HG03196 (cell line): ENCODE measurements around the gene PRICKLE2.

Experiments
- ATAC-seq: cut with Tn5 transposase; IDR thresholded peaks from one replicate; pipeline ENCODE4 v1.9.1; 2021; ENCODE audit not compliant: unreplicated experiment

PRICKLE2 gene

DNA sequence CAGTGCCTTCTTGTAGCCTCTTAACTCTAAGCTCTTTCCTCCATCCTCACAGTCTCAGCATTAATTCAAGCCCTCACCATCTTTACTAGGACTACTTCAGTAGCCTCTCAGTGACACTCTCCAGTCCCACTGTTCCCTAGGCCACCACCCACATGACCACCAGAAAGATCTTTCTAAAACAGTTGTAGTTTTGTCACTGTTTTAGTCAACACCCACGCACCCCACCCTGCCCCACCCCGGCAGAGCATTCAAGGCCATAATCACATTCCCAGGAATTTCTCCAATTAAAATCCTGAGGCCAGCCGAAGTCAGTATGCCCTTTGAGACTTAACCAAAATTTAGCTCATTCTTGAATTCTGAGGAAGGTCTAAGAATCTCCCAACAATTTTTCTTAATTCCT is 170.8 kb downstream of the PRICKLE2 start:
- ATAC-seq = no peak

DNA sequence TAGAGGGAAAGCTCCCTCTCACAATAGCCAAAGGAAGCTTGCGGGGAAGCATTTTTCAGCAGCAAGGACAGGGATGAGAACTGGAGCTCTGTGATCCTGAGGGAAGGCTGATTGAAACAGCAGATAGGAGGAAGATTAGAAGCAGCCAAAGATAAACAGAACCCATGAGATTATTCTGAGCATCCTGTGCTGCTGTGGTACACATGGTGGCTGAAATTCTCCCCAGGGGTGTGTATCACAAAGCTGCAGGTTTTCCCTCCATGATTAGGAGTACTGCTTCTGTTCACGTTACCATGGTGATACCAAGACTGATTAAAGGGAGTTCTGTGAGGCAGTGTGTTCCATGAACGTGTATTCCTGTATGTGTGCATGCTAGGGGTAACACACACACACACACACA is 171.7 kb downstream of the PRICKLE2 start:
- ATAC-seq = no peak

DNA sequence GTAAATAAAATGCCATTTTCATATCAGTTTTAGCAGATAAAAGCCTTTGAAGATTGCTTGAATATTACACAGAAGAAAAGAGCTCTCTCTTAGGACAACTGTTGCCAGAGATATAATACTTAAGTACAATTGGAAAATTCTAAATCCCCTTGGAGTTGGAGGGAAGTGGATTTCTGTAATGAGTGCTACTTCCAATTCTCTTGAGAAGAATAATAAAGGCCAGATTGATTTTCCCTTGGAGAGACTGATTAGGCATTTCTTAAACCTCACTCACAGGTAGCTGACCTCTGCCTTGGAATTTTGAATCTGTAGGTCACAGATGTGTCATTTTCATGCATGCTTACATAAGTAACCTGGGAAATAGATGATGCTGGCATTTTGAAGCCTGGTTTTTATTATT is 172.1 kb downstream of the PRICKLE2 start:
- ATAC-seq = no peak

DNA sequence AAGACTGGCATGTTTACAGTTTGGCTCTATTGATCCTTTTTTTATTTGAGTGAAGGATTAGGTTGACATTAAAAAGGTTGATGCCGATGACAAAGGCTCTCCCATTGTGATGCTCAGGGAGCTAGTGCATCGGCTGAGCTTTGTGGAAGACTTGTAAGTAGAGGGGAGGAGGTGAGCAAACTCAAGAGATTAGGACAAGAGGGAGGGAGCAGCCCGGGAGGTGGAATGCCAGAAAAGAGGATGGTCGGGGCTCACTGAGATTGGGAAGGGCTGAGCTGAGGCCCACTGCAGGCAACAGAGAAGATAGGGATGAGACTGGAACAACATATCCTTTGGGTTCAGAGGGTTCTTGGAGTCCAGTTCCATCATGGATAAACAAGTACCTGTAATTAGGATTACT is 175.4 kb downstream of the PRICKLE2 start:
- ATAC-seq = no peak

DNA sequence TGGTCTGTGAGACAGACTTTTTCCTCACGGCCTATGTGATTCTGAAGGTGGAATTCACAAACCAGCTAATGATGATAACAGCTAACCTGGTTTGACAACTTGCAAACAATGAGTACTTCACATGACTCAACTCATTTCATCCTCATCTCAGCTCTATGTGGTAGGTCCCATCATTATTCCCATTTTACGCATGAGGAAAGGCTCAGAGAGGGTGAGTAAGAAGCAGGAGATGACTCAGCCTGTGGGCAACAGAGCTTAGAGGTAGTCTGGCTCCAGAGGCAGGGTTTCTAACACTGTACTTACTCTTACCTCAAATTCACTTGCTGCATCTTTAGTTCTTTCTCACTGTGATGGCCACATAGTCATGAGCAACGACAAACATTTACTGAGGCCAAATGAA is 176.1 kb downstream of the PRICKLE2 start:
- ATAC-seq = no peak

DNA sequence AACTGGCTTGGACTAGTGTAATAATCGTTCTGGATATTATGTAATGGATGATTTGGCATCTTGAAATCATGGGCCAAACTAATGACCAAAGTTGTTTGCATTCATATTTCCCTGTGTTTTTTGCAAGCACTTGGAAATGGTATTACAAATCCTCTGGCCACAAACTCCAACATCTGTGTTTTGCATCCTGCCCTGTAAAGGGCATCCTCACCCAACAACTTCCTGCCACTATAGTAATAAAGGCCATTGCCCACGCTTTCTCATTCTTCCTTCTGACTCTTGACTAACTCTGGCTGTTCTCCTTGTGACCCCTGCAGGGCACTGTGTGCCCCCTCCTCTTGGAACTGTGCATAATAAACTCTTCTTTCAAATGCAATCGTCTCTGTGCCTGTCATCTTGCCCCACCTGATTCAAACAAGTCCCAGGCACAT is 176.6 kb downstream of the PRICKLE2 start:
- ATAC-seq = no peak

DNA sequence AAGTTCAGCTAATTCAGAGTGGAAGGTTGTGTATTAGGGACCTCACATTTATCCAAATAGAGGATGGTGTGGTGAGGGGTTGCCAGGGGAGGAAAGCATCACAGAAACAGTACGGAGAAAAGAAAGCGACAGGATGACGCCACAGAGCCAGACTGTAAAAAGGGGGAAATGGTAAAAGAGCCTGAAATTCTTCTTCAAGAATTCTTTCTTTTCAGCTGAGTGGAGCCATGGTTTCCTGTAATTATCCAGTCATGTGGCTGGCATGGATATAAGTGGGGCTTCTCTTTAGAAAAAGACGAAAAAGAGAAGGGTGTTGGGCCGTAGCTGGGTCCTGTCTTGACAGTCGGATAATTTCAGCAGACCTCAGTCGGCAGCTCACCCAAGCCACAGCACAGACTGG is 177.5 kb downstream of the PRICKLE2 start:
- no peak for ATAC-seq

DNA sequence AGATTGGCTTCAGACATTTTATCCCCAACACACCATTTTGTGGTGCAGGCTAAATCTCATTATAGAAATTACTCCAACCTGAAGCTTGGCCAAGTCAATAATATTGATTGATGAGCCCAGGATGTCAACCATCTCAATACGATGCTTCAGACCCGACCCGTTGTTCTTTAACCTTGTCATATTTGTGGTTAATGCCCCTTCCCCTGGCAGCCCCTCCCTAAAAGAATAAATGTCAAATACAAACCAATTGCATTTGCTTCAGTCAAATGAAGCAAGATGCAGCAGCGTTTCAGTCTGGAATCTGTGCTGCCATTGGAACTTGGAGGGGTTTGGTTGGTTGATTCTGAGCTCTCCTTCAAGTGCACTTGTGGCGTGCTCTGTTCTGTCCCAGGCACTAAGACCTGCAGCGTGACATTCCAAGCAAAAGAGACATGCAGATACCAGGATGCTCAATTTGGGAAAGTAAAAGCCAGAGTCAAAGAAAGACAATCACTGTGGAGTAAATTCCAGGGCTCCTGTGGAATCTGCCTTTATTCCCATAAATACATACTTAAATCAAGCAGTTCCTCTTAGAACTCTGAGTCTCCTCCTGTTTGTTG is 178.2 kb downstream of the PRICKLE2 start:
- no peak for ATAC-seq

DNA sequence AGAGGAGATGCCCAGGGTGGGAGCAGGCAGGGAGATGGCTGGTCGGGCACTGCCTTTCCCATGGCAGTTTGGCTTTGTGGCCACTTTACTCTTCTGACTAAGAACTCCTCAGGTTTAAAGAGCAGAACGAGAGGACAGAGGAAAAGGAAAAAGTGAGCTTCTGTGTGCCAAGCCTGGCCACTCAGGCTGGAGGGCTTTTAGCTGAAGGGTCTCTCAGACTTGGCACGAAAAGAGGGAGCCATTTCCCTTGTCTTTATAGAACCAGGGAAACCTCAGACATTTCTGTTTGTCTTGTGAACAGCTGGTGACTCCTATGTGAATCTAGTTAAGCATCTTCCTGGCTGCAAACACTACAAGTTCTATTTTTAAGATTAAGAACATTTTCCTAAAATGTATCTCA is 178.7 kb downstream of the PRICKLE2 start:
- no peak for ATAC-seq

DNA sequence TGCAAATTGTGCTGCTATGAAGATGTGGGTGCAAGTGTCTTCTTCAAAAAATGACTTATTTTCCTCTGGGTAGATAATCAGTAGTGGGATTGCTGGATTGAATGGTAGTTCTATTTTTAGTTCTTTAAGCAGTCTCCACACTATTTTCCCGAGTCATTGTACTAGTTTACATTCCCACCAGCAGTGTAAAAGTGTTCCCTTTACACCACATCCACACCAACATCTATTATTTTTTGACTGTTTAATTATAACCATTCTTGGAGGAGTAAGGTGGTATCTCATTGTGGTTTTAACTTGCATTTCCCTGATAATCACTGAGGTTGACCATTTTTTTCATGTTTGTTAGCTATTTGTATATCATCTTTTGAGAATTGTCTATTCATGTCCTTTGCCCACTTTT is 182.3 kb downstream of the PRICKLE2 start:
- no peak for ATAC-seq
